Measurements from ENCODE around the gene MAX. TPM values are rescaled to one million over a fixed set of nuclear protein-coding genes. Genes with fewer than 3 reads are reported as not detected.

MAX gene
- total and polyA plus RNA-seq, 2 of the 4 experiments (the other 2 are of a cell fraction) = 45.2 to 51.8 TPM

GRCh38 chr14:65052832-65053231, 49.5 kb downstream of the MAX start:
- Histone ChIP-seq H3K4me2 (ENCODE audit: low read depth, low read length) (no peak overlapping the region), H3K4me1 (ENCODE audit: control insufficient read depth, insufficient read depth, low read length) (no peaks in the 10 kb centered on the region), H3K56ac (ENCODE audit: extremely low read depth, insufficient read depth, low read length) (no peak overlapping the region), H3K9ac (ENCODE audit: low read depth, low read length) (no peak overlapping the region), H3K36me3 (ENCODE audit: control insufficient read depth, insufficient read depth, low read length) (peaks cover 23% of the 10 kb centered on the region), H3K9me3 (ENCODE audit: control insufficient read depth, insufficient read depth, low read length) (no peaks in the 10 kb centered on the region), H3K27me3 (ENCODE audit: control insufficient read depth, insufficient read depth, low read length) (no peaks in the 10 kb centered on the region), H4K20me1 (ENCODE audit: insufficient read depth, low read length) (no peaks in the 10 kb centered on the region; the same call in 1 of the 2 replicates), H3K79me1 (ENCODE audit: low read depth in 1 of 2, low read length in 2 of 2) (no peaks in the 10 kb centered on the region), H3K9me1 (ENCODE audit: insufficient read depth, low read length) (peaks cover 2% of the 10 kb centered on the region; the same call in 1 of the 2 replicates), H2BK15ac (ENCODE audit: low read depth, low read length) (no peak overlapping the region), H3K14ac (replicated peaks; ENCODE audit: low read depth, low read length) (no peak overlapping the region), H3K18ac (ENCODE audit: low read depth, low read length) (no peak overlapping the region), H4K91ac (ENCODE audit: insufficient read depth, low read depth, low read length) (no peak overlapping the region), H2BK120ac (ENCODE audit: low read depth, low read length) (no peak overlapping the region), H3K23ac (ENCODE audit: low read depth, low read length) (no peak overlapping the region), H3K4ac (ENCODE audit: low read depth, low read length) (no peak overlapping the region), H3K27ac (ENCODE audit: insufficient read depth, low read length) (no peak overlapping the region), H2AFZ (replicated peaks; ENCODE audit: low read length, poor library complexity) (no peak overlapping the region), H3K4me3 (ENCODE audit: insufficient read depth, low read depth, low read length) (no peak overlapping the region), H2BK20ac (ENCODE audit: low read depth, low read length) (no peak overlapping the region), H4K8ac (ENCODE audit: low read depth in 2 of 2, low read length in 2 of 2) (no peak overlapping the region), H2AK5ac (ENCODE audit: low read depth, low read length) (no peak overlapping the region), H2AK9ac (replicated peaks; ENCODE audit: low read depth, low read length, poor library complexity) (no peak overlapping the region), H2BK5ac (ENCODE audit: low read depth, low read length, poor library complexity, severe bottlenecking) (no peak overlapping the region), H4K5ac (ENCODE audit: low read depth, low read length) (no peak overlapping the region)
- in situ Hi-C loops (cut with MboI; ENCODE audit: low sequenced_read_pairs) (no loop called here), intact Hi-C loops (cut with micrococcal nuclease) (no loop called here), dilution Hi-C loops (cut with HindIII; ENCODE audit: low sequenced_read_pairs, unreplicated experiment) (no loop called here)
- TF ChIP-seq USF2 (IDR thresholded peaks at IDR 0.05; ENCODE audit: low read depth, low read length) (no peak), CTCF (conservative IDR thresholded peaks at IDR 0.05; ENCODE audit: low read depth, low read length) (no peak), FOS (IDR thresholded peaks at IDR 0.05; ENCODE audit: low read depth, low read length) (no peak), NFE2L2 (IDR thresholded peaks at IDR 0.05; ENCODE audit: low read depth, low read length) (no peak), SMC3 (IDR thresholded peaks at IDR 0.05; ENCODE audit: low read depth, low read length) (no peak), RAD21 (IDR thresholded peaks at IDR 0.05; ENCODE audit: low read length) (no peak), RFX5 (IDR thresholded peaks at IDR 0.05; ENCODE audit: low read depth, low read length) (no peak), ELK1 (IDR thresholded peaks at IDR 0.05; ENCODE audit: borderline replicate concordance, low read depth, low read length) (no peak), POLR2A (IDR thresholded peaks at IDR 0.05; ENCODE audit: low read depth, low read length) (no peak), MXI1 (IDR thresholded peaks at IDR 0.05; ENCODE audit: borderline replicate concordance, low read depth, low read length) (no peak), RCOR1 (IDR thresholded peaks at IDR 0.05; ENCODE audit: insufficient replicate concordance, low read length) (no peak), CEBPB (IDR thresholded peaks at IDR 0.05; ENCODE audit: low read depth, low read length) (no peak), BHLHE40 (IDR thresholded peaks at IDR 0.05; ENCODE audit: low read depth, low read length) (no peak)
- DNase-seq (no peak), ATAC-seq (ENCODE audit: low read depth) (no peak)
- CTCF ChIA-PET = no interaction called here
- POLR2A ChIA-PET (ENCODE audit: unreplicated experiment) = no interaction called here
- BruUV-seq (replicated peaks) = no TSS peak
- 87% methylated on average over 3 of the region's 4 CpGs; no CpG with 5 or more reads in 1 of the 2 experiments for WGBS, 2 experiments (ENCODE audit: extremely low coverage in 2 of 2, insufficient read length in 1 of 2)

Data from IMR-90 (cell line).